Measurements from ENCODE around the gene TRAPPC3L.

DNA sequence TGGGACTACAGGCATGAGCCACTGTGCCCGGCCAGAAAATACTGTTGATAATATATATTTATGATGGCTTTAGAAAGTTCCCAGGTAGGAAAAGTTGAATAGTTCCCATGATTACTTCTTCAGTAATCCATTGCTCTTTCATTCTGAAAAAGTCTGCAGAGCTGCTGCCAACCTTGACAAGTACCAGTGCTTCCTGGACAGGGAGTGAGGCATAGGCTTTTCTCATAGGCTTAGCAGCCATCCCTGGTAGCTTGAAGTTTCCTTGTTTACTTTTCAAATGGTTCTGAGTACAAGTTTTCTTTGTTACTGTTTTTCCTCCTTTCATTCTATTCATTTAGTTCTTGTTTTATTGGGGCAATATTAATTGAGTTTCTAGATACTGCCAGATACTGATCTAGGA lies 33.7 kb upstream of the TRAPPC3L start:
- no peak for TF ChIP-seq TAF1 (IDR thresholded peaks at IDR 0.05; ENCODE audit: borderline replicate concordance, low read depth, low read length)
- no peak for TF ChIP-seq POLR2AphosphoS5 (IDR thresholded peaks at IDR 0.05; ENCODE audit: low read depth, low read length)
- TF ChIP-seq NRF1 (IDR thresholded peaks at IDR 0.05; ENCODE audit: low read depth, low read length): no peak
